GM23248 (cell line): Measurements from ENCODE around the gene STXBP6.

ENCODE experiments used
- EZH2 ChIP-seq: fragments of 200-600 bp; sonication (generic); IDR thresholded peaks from 2 replicates; pipeline ENCODE4 v1.6.1; 2018; ENCODE audit warnings: antibody characterized with exemption, mild to moderate bottlenecking; ENCODE audit not compliant: insufficient read depth, poor library complexity, severe bottlenecking
- EZH2phosphoT487 ChIP-seq: fragments of 200-600 bp; sonication (generic); IDR thresholded peaks from 2 replicates; pipeline ENCODE4 v1.6.1; 2018; ENCODE audit warnings: antibody characterized with exemption, moderate library complexity, mild to moderate bottlenecking, low read depth; ENCODE audit not compliant: insufficient read depth

- TF ChIP-seq EZH2 (no peak), EZH2phosphoT487 (no peak)
Measured at GRCh38 chr14:24948261-24948847, 101.6 kb downstream of the STXBP6 start.
